GM19455 (cell line): ENCODE measurements around the gene MRPS11.
"Not testable (repeated sequence)": the region's sequence is repeated elsewhere in the genome, so short reads cannot be mapped to it uniquely, and the experiment has no call there.

Experiments
- ATAC-seq: cut with Tn5 transposase; IDR thresholded peaks from one replicate; pipeline ENCODE4 v1.9.1; 2021; ENCODE audit not compliant: unreplicated experiment

MRPS11 gene

DNA sequence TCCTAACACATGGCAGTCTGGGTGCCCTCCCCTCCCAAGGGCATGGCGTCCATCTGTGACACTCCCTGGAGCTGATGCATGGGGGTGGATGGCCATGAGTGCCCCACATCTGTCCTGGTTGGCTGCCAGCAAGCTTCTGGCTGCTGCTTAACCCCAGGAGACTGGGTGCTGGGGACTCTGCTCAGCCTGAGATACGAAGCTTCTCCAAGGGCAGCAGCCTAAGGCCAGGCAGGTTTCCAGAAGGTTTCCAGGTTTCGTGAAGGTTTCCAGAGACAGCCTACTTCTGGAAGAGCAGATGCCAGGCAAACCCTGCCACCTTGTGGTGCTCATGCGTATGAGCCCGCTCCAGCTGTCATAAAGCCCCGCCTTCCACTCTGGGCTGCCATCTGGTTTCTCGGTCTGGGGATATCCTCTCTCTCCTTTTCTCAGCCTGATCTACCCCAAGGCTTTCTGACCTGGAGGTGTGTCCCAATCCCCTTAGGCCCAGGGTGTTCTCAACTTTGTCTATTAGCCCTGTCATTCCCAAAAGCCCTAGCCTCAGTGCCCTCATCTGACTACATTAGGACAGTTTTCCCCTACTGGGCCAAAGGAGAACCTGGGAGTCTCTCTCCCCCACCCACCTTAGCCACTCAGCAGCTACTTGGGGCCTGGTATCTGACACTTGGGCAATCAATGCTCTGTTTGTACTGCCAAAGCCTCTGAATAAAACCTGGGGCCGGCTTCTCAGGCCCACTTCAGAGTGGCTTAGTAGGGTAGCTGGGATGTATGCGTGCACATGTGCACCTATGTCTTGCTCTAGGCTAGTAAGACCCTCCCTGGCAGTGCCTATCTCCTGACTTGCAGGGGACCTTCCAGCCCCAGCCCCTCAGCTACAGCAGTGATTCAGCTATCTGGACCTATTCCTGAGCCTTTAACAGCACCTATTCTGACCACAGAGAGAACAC lies 12.4 kb upstream of the MRPS11 start:
- peak; percentile 84 for ATAC-seq

DNA sequence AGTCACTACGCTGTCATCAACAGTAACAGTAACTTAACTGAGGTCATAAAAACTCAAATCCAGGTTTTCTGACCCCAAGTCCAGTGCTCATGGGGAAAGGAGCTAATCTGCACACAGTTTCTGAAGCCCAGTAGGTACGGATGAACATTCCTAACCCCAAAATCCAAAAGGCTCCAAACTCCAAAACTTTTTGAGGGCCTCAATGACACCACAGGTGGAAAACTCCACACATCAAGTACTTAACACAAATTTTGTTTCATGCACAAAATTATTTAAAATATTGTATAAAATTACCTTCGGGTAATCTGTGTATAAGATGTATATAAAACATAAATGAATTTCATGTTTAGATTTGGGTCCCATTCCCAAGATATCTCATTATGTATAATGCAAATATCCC lies 10.8 kb upstream of the MRPS11 start:
- no peak for ATAC-seq

DNA sequence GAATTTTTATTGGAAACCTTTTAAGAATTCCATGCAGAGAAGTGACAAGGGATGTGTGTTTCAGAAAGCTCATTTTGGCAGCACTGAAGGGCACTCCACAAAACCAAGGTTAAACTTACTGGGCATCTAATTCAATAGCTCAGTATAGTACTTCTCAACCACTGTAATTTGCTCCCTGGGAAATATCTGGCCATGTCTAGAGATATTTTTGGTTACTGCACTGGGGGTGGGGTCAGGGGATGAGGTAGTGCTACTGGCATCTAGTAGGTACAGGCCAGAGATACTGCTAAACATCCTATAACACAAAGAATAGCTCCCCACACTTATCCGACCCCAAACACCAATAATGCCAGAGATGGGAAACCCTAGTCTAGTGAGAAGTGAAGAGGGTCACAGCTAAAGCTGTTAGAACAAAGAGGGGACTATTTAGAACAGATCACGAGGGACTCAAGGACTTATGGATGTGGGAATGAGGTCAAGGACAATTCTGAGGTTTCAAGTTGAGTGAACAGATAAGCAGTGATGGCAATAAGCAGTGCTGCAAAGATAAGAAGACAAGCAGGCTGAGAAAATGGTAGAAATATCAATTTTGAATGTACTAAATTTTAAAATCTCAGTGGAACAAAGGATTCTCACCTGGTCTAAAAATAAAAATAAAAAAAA lies 3.5 kb upstream of the MRPS11 start:
- no peak for ATAC-seq

DNA sequence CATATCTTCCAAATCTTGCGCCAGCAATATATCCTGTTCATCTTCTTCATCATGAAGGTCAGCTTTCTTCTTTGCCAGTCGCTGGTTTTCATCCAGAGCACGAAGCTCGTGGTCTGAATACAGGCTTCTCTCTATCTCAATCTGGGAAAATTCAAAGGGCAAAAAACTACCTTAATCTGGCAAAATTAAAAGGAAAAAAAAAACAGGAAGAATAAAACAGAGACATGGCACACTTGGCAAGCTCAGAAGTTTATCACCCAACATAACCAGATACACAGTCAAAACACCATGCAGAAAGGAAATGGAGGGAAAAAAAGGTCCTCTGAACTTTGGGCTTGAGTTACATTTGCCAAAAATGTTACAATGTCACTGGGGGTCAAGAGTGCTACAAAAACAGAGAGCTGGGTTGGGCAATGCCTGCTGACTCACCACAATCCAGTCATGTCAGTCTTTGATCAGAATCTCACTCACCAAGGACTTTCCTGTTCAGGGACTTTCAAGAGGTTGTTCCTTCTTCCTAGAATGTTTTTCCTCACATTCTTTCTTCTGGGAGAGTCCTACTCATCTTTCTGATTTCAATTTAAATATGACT lies 1.8 kb upstream of the MRPS11 start:
- no peak for ATAC-seq

DNA sequence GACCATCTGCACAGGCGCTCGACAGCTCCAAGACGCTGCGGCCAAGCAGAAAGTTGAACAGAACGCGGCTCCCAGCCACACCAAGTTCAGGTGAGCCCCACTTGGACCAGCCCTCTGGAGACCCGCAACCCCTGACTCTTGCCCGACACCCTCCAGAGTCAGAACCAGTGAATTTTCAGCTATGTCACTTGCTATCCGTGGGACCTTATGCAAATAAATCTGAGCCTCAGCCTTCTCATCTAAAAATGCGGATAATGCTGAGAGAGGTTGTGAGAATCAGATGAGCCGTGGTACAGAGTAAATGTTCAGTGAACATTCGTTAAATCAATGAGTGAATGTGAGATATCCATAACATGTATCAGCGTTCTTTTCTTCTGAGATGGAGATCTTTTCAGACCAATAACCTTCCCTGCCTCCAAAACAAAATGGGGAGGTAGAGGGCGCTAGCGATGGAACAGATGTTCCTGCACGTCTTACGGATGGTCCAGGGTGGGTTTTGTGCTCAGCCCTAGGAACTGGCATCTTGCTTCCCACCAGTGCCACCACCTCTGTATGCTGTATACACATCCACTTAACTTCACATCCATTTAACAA lies 524 bp downstream of the MRPS11 start:
- ATAC-seq, result no peak

DNA sequence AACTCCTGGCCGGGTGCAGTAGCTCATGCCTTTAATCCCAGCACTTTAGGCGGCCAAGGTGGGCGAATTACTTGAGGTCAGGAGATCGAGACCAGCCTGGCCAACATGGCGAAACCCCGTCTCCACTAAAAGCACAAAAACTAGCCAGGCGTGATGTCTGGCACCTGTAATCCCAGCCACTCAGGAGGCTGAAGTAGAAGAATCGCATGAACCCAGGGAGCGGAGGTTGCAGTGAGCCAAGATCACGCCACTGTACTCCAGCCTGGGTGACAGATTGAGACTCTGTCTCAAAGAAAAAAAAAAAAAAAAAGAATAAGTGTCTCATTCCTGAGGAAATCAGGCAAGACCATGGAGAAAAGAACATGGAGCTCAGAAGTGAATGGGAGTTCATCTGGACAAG lies 1.2 kb downstream of the MRPS11 start:
- not testable (repeated sequence) for ATAC-seq

DNA sequence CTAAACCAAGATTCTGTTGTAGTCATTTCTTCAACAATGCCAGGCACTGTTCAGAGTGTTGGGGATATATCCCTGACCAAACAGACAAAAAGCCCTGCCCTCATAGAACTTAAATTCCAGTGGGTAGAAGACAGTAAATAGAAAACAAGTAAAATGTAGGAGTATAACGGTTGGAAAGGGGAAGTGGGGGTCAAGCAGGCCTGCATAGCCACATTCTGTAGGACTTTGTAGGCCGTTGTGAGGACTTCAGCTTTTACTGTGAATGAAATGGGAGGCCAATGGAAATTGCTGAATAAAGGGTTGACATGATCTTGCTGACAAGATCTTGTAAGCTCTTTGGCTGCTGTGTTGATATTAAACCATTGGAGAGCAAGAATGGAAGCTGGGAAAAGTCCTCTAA lies 1.8 kb downstream of the MRPS11 start:
- ATAC-seq, result no peak

DNA sequence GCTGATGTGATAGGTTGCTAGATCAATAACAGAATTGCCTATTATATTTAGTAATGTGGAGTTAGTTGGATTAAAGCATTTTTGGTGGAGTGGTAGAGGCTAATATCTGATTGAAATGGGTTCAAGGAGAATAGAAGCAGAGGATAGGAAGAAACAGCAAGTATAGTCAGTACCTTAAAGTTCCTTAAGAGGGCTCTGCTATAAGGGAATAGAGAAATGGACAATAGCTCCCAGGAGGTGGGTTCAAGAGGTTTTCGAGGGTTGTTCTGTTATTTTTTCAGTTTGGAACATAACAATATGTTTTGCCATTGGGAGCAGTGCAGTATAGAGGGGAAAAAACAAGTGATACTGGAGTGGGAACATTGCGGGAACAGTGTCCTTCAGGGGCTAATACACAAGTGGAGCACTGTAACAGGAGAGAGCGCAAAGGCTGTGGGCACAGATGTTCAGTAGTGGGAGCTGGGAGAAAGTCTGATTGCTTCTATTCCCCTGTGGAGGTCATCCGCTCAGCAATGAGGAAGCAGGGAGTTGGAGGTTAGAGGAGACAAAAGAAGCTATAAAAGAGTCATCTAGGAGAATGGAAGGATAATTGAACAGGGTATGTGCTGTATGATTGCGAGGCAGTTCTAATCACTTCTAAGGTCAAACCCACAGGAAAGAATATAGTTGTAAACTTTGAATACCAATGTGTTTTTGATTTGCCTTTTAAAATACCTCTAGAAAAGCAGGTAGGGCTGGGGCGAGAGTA lies 3.3 kb downstream of the MRPS11 start:
- no peak for ATAC-seq

DNA sequence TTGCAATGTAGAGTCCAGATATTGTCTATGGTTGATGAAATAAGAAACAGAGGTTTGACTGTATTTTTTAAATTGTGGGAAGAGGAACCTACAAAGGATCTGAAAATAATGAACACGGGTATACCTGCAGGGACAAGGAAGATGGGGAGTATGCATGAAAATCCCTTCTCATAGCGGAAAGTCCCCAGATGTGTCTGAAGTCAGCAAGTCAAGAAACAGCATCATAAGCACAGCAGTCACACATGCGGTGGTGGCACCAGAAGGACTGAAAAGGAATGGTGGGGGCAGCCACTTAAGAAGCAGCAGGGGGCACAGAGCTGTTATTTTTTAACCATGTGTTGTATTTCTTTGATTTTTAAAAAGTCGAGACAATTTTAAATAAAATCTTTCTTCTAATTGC lies 4.7 kb downstream of the MRPS11 start:
- ATAC-seq, result no peak

DNA sequence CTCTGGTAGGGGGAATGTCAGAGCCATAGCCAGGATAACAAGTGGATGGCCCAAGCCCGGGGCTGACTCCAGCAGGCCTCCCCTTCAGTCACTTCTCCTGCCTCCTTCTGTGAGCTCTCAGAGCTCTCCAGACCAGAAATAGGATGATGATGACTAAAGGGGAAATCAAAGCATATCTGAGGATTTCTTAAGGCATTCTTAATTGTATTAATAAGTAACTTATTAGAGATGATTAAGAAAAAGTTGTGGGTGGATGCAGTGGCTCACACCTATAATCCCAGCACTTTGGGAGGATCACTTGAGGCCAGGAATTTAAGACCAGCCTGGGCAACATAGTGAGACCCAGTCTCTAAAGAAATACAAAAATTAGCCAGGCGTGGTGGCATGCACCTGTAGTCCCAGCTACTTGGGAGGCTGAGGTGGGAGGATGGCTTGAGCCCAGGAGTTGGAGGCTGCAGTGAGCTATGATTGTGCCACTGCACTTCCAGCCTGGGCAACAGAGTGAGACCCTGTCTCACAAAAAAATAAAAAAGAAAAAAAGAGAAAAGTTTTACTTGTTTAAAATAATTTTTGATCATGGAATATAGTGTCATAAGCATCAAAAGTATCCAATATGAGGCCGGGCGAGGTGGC lies 6.3 kb downstream of the MRPS11 start:
- not testable (repeated sequence) for ATAC-seq

DNA sequence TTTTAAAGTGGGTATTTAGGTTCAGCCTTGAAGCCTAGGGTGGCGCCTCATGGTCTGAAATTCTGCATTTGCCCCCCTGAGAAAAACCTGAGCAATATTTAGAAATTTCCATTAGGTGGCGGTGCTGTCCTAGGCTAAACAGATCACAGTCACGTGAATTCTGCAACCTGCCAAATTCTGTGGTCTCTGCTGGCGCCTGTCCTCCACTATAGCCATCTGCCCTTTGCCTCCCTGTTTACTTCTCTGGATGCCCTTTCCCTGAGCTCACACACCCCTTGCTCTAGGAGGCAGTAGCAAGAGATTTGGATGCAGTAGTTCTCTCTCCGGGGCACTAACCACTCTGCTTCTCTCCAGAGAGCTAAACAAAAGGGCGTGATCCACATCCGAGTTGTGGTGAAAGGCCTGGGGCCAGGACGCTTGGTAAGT lies 9.1 kb downstream of the MRPS11 start:
- ATAC-seq, result no peak

DNA sequence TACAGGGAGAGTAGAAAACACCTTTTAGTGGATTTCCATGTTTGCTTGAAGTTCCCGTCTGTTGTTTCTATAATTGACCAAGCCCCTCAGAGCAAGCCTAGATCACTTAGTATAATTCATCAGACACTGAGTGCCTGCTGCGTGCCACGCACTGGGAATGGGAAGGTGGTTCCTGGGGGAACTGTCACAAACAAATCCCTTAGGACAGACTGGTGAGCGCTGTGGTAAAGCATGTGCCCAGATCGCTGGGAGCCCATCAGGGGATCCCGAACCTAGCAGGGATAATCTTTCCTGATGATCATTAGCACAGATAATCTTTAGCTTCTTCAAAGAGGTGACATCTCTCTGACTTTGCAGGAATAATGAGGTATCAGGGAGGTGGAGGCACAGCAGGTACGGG lies 9.6 kb downstream of the MRPS11 start:
- no peak for ATAC-seq

DNA sequence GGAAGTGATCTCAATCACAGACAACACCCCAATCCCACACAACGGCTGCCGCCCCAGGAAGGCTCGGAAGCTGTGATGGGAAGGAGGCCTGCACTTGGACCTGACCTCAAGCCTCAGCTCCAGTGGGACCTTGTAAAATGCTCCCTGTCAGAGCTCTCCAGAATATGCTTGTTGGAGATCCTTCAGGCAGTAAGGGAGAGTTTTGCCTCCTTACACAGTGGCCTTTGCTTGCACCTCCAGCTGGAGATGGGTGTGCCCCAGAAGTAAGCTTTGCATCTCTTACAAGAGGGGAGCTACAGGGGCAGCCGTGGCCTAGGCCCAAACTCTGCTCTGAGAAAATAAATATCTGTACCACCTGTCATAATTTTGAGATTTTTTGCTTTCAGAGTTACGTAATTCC lies 10.4 kb downstream of the MRPS11 start:
- no peak for ATAC-seq

DNA sequence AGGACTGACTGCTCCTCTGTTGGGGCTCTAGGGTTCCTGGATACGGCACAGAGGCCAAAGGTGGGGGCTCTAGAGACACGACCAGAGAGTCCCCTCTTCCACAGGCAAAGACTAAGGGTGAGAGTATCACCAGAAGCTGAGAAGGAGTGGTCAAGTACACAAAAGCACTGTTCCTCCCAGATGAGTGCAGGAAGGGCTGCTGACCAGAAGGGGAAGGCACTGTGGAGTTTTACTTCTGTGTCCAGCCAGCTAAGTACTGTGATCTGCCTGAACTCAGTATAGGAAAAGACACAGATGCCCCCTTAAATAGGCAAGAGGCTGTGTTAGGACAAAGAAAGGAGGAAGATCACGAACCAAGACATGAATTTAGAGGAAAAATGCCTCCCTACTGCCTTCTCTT lies 11.7 kb downstream of the MRPS11 start:
- no peak for ATAC-seq

DNA sequence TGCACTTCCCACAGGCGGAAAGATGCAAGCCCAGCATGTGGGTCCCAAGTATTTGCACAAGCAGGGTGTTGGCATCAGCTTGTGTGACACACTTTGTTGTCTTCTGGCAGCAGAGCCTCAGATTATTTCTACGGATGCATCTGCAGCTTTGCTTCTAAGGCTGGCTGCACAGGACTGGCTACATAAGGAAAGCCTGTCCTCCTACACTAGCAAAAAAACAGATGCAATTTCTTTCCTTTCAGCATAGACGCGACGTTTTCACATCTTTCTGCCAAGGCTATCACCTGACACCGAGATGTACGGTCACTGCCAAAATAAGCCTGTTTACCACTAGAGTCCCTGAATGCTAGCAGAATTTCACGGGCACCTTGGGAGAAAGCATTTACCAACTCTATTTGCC lies 13.5 kb downstream of the MRPS11 start:
- no peak for ATAC-seq

DNA sequence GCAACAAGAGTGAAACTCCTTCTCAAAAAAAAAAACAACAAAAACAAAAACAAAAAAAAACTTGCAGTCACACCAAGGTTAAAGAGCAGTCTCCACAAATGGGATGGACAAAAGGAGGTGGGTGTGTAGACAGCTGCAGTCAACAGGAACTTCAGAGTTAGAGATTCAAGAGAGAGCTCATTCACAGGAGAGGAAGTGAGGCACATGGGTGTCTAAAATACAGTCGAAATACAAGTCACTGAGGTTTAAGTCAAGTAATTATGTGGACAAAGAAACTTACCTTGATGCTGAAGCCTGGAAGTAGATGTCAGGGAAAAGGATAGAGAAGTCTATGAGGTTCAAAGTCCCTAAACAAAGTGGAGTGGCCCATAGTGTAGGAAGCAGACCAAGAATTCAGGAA lies 14.8 kb downstream of the MRPS11 start:
- ATAC-seq, result no peak

DNA sequence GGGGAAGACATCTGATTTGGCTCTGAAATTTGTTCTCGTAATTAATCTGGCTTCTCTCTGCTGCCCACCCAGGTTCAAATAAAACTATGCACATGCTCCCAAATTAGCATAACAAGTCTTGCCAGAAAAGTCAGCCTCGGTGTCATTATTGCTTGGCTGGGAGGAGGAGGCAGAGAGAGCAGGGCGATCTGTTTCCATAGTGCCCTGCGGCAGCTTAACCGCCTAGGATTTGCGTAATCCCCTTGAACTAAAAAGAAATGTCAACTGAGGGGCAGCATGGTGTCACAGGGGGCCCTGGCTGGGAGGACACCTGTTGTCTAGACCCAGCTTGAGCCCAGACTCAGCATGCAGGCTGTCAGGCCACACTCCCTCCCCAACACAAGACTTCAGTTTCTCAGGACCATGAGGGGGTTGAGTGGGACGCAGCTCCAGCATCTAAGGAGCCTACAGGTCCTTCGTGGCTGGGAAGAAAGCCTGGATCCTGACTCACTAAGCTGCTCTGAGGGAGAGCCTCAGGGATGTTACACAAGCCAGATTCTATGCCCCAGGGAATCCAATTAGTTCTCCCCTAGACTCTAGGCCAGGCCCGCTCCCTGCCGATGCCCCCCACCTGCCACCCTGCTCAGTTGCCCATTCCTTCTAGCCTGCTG lies 17.3 kb downstream of the MRPS11 start:
- ATAC-seq, result no peak

DNA sequence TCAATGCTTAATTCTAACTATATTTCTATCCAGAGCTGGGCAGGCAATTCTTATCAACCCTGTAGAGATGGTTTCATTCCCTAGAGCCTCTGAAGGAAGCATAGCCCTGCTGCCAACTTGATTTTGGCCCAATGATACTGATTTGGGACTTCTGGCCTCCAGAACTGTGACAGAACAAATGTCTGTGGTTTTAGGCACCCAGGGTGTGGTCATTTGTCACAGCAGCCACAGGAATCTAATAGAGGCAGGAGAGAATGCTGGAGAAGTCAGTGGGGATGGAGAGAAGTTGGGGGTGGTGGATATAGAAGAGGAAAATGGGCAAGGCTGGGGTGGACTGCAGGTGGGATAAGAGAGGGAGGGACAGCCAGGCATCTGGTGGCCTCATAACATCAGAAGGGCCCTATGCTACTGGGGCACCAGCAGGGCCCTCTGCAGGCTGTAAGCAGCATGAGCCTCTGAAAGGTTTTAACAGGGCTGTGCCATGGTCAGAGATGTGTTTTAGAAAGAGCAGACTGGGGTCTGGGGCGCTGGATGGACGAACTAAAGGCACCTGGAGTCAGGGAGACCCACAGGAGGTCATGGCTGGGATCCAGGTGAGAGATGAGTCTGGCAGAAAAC lies 19.8 kb downstream of the MRPS11 start:
- ATAC-seq, result no peak

DNA sequence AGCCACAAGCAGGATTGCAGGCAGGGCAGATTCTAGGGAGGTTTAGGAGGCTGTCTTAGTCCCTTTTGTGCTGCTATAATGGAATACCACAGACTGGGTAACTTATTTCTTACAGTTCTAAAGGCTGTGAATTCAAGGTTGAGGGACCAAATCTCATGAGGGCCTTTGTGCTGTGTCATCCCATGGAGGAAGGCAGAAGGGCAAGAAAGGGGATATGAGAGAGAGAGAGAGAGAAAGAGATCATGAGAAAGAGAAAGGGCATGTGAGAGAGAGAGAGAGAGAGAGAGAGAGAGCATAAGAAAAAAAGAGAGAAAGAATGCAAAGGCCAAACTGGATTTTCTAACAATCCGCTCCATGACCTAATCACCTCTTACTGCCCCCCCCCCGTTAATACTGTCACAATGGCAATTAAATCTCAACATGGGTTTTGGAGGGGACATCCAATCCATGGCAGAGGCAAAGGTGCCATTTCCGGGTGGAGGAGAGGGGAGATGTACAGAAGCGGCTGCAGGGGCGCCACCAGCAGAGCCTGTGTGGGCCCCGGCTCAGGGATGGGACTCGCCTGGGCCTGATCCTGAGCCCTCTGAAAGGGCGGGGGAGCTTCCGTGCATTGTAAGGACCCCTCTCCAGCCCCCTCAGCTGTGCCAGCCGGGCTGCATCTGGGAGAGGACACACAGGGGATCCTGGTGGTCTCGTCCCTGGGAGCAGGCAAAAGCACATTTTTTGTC lies 20.5 kb downstream of the MRPS11 start:
- ATAC-seq, result no peak
